Measurements from ENCODE around the gene GABARAP.

Gene GABARAP

GRCh38 chr17:7241783-7242716 is at the start of gene GABARAP (continued):
- TF ChIP-seq PRDM10 (tag by site-specific recombination; IDR thresholded peaks at IDR 0.05): no peak; the same call in 1 of the 2 replicates
- peak; percentile 84 for TF ChIP-seq ZFP37 (tag by site-specific recombination; IDR thresholded peaks at IDR 0.05)
- TF ChIP-seq KLF8 (tag by site-specific recombination; IDR thresholded peaks at IDR 0.05): peak; percentile 72
- no peak for TF ChIP-seq ZNF521 (tag by site-specific recombination; IDR thresholded peaks at IDR 0.05)
- TF ChIP-seq BCL11B (tag by site-specific recombination; IDR thresholded peaks at IDR 0.05; ENCODE audit: low read depth): peak; percentile 10; the same call in 1 of the 2 replicates
- TF ChIP-seq ZNF112 (tag by site-specific recombination; IDR thresholded peaks at IDR 0.05): no peak
- no peak for TF ChIP-seq ZNF350 (tag by site-specific recombination; IDR thresholded peaks at IDR 0.05)
- TF ChIP-seq ZNF670 (tag by site-specific recombination; IDR thresholded peaks at IDR 0.05; ENCODE audit: low read depth): no peak
- peak; percentile 24; the same call in 1 of the 2 replicates for TF ChIP-seq ZNF639 (tag by site-specific recombination; IDR thresholded peaks at IDR 0.05)
- TF ChIP-seq ZNF416 (tag by site-specific recombination; IDR thresholded peaks at IDR 0.05): no peak
- no peak for TF ChIP-seq ZNF248 (tag by site-specific recombination; IDR thresholded peaks at IDR 0.05)
- no peak for TF ChIP-seq GLI4 (tag by site-specific recombination; IDR thresholded peaks at IDR 0.05)
- TF ChIP-seq ZFP41 (tag by site-specific recombination; IDR thresholded peaks at IDR 0.05; ENCODE audit: borderline replicate concordance): no peak
- TF ChIP-seq ZBTB49 (tag by site-specific recombination; IDR thresholded peaks at IDR 0.05; ENCODE audit: low read depth): no peak
- TF ChIP-seq ZNF843 (tag by site-specific recombination; IDR thresholded peaks at IDR 0.05): peak; percentile 54; the same call in 1 of the 2 replicates
- no peak for TF ChIP-seq ELK4 (IDR thresholded peaks at IDR 0.05; ENCODE audit: borderline replicate concordance, low read depth, low read length)
- TF ChIP-seq ZNF544 (tag by site-specific recombination; IDR thresholded peaks at IDR 0.05): no peak
- TF ChIP-seq CTCF (tag by site-specific recombination; IDR thresholded peaks at IDR 0.05): no peak
- no peak for TF ChIP-seq ZNF362 (tag by site-specific recombination; IDR thresholded peaks at IDR 0.05)
- no peak for TF ChIP-seq ZNF560 (tag by site-specific recombination; IDR thresholded peaks at IDR 0.05; ENCODE audit: borderline replicate concordance)
- peak; percentile 66; the same call in 1 of the 2 replicates for TF ChIP-seq KLF7 (tag by site-specific recombination; IDR thresholded peaks at IDR 0.05; ENCODE audit: borderline replicate concordance)
- no peak for TF ChIP-seq ZSCAN23 (tag by site-specific recombination; IDR thresholded peaks at IDR 0.05)
- TF ChIP-seq ZNF548 (tag by site-specific recombination; IDR thresholded peaks at IDR 0.05): no peak
- no peak for TF ChIP-seq ZNF133 (tag by site-specific recombination; IDR thresholded peaks at IDR 0.05)
- no peak for TF ChIP-seq ZNF571 (tag by site-specific recombination; IDR thresholded peaks at IDR 0.05)
- no peak for TF ChIP-seq PRDM1 (tag by site-specific recombination; IDR thresholded peaks at IDR 0.05)
- TF ChIP-seq ZBTB8A (tag by site-specific recombination; IDR thresholded peaks at IDR 0.05): peak; percentile 88
- TF ChIP-seq ZNF174 (tag by site-specific recombination; IDR thresholded peaks at IDR 0.05): no peak
